ENCODE data around the gene FUS. TPM values are rescaled to one million over a fixed set of nuclear protein-coding genes. Genes with fewer than 3 reads are reported as not detected.
"Not testable (repeated sequence)": the region's sequence is repeated elsewhere in the genome, so short reads cannot be mapped to it uniquely, and the experiment has no call there.

Gene FUS
- total RNA-seq, 1 experiment from 2014 or later: 32.1 TPM

GRCh38 chr16:31186930-31187807 lies 7.2 kb downstream of the FUS start:
- no peak for DNase-seq (ENCODE audit: low read depth)

DNA sequence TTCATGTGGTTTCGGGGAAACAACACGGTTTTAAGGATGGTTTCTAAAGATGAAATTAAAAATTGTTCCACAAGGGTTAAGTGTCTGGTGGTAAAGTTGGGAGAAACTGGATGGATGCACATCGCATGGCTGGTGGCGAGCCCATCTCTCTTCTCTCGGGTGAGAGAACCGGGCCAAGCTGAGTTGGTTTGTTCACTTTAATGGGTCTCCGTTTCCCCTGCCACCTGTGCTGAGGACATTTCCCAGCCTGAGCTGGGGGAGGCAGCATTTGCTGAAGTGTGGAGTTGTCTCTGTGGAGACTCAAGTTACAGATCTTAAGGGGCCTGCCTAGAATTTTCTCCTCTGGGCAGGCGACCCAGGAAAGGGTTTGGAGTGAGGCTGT lies 7.9 kb downstream of the FUS start:
- no peak for DNase-seq (ENCODE audit: low read depth)

DNA sequence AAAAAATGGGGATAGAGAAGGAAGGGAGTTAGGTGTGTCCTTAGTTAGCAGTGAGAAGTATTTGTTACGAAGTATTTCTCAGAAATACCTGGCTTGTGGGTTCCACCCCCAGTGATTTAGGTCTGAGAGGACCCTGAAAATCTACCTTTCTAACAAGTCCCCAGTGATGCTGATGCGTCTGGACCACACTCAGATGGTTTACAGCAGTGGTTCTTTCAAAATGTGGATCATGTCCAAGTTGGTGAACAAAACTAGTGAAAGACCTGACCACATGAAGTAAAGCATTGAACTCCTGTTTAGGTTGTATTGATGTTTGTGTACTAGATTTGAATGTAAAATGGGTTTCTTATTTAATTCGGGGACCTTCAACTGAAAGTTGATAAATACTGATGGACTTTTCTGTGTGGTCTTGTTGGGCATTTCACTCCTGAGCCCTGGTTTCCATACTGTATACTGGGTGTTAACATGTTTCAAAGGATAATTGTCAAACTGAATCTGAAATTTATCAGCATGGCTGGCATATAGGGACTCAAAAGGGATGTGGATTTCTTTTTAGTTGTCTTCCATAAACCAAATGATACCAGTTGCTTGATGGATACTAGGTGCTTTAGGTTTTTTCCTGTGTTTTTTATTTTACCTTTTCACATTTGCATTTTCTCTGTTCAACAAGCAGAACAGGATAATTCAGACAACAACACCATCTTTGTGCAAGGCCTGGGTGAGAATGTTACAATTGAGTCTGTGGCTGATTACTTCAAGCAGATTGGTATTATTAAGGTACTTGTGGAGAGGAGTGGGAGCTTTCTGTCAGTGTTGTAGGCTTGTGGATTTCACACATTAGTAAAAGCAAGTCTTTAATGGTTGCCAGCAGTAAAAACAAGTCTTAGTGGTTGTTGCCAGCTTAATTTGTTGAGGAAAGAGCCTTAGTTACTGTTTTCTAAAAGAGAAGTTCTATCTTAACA lies 8.8 kb downstream of the FUS start:
- no peak for DNase-seq (ENCODE audit: low read depth)

DNA sequence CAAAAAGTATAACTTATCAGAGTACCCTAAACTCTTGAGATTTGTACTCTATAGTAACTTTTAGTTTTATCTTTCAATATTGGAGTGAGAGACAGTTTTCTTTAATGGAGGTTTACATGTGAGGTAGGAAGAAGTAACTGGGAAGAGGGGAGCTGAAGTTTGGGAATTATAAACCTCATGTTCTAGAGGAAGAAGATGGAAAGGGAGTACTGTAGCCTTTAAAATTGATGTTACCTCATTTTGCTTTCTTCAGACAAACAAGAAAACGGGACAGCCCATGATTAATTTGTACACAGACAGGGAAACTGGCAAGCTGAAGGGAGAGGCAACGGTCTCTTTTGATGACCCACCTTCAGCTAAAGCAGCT lies 9.5 kb downstream of the FUS start:
- DNase-seq (ENCODE audit: low read depth): no peak

DNA sequence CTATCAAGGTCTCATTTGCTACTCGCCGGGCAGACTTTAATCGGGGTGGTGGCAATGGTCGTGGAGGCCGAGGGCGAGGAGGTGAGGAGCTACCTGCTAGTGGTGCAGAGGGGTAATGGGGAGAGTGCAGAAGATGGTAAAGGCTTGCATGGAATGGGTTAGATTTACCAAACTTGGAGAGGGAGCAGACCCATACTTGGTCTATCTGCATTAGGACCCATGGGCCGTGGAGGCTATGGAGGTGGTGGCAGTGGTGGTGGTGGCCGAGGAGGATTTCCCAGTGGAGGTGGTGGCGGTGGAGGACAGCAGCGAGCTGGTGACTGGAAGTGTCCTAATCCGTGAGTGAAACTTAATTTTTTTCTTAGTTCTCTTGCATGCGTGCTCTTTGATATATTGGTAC lies 10.1 kb downstream of the FUS start:
- DNase-seq (ENCODE audit: low read depth): no peak

- DNase-seq (ENCODE audit: low read depth): no peak
These were observed 11.0 kb downstream of the FUS start for GRCh38 chr16:31190818-31191444.

DNA sequence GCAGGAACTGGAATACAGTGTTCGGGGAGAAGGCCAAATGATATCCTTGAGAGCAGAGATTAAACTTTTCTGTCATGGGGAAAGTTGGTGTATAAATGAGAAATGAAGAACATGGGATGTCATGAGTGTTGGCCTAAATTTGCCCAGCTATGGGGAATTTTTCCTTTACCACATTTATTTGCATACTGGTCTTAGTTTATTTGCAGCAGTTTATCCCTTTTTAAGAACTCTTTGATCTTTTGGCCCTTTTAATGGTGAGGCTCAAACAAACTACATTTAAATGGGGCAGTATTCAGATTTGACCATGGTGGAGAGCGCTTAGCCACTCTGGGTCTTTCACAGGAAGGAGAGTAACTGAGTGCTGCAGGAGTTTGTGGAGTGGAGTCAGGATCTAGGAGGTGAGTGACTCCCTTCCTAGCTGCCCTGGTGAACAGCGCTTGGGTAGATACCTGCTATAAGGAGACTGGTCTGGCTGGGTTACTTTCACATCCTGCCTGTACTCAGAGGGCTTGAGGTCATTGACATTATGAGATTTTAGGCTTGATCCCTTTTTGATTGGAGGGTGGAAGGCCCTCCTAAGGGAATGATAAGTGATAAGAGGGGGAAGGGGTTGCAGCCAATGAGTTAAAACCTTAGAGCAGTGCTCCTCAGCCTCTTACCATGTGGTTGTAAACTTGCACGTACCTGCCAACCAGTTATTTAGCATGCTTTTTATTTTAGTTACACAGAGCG lies 11.9 kb downstream of the FUS start:
- no peak for DNase-seq (ENCODE audit: low read depth)

GRCh38 chr16:31192856-31193642 lies 13.1 kb downstream of the FUS start:
- no peak for DNase-seq (ENCODE audit: low read depth)

DNA sequence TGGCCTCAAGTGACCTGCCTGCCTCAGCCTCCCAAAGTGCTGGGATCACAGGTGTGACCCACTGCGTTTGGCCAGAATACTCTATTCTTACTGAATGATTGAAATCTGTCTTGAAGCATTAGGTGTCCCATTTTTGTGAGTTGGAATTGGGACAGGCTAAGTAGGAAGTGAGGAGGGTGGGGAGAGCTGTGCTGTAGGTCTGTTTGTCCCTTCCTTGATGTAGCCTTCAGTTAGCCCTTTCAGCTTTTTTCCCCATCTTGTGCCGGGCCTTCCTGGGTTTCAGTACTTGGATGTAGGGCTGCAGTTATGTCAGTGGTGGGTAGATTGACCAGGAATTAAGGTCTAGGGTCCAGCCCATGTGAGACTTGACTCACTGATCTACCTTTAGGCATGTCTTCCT lies 13.9 kb downstream of the FUS start:
- DNase-seq (ENCODE audit: low read depth): no peak

DNA sequence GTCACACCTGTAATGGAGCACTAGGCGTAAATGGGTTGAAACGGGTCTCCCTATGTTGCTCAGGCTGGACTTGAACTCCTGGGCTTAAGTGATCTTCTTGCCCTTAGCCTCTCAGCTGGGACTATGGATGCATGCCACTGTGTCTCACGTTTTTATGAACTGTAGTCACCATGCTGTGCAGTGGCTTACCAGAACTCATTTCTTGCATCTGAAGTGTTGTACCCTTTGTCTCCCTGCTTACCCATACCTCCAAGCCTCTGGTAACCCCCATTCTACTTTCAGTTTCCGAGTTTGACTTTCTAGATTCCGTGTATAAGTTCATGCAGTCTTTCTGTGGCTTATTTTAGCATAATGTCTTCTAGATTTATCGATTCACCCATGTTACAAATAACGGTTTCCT lies 15.0 kb downstream of the FUS start:
- no peak for DNase-seq (ENCODE audit: low read depth)

GRCh38 chr16:31195861-31196260 lies 15.9 kb downstream of the FUS start:
- not testable (repeated sequence) for DNase-seq (ENCODE audit: low read depth)

GRCh38 chr16:31196324-31197088 lies 16.6 kb downstream of the FUS start:
- DNase-seq (ENCODE audit: low read depth): no peak

GRCh38 chr16:31198207-31198882 lies 18.4 kb downstream of the FUS start:
- no peak for DNase-seq (ENCODE audit: low read depth)

- no peak for DNase-seq (ENCODE audit: low read depth)
These were observed 19.6 kb downstream of the FUS start for GRCh38 chr16:31199430-31200041.

- DNase-seq (ENCODE audit: low read depth): not testable (repeated sequence)
These were observed 20.2 kb downstream of the FUS start for GRCh38 chr16:31200111-31200510.

GRCh38 chr16:31200821-31201568 lies 21.1 kb downstream of the FUS start:
- DNase-seq (ENCODE audit: low read depth): peak; percentile 25

DNA sequence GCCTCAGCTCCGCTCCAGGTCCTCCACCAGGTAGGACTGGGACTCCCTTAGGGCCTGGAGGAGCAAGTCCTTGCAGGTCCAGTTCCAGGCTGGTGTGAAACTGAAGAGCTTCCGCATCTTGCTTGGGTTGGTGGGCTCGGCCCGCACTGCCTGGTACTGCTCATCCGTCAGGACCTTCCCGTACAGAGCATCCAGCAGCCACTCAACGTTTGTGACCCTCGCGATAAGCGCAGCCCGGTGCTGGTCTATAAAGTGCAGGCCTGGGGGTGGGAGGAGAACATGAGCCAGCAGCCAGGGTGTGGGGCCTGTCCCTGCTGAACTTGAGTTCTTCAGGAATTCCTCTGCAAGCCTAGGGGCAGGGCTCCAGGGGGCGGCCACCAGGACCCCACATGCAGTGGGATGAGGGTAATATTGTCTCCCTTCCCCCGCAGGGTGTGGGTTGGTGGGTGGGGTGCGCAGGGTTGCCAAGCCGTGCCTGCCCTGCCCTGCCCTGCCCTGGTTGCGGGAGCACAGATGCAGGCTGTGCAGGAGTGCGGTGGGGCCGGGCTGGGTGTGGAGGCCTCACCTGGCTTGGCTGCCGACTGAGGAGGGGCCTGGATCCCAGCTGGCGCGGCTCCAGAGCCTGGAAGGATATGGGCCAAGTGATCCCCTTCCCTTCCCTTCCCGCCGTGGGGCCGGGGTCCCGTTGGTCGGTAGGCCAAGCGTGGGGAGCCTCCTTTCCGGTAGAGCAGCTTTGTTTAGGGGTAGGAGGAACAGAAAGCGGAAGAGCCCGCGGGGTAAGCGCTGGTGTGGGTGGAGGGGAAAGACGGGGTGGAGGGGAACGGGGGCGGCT lies 21.9 kb downstream of the FUS start:
- peak; percentile 20 for DNase-seq (ENCODE audit: low read depth)

Data from Daoy (cell line).